Measurements from ENCODE around the gene MAN2A1. TPM values are rescaled to one million over a fixed set of nuclear protein-coding genes. Genes with fewer than 3 reads are reported as not detected.
A peak's percentile ranks its signal among the peaks of the same experiment; 100 is the strongest.

Gene MAN2A1
- total RNA-seq, 1 experiment from 2014 or later = 21.8 TPM

DNA sequence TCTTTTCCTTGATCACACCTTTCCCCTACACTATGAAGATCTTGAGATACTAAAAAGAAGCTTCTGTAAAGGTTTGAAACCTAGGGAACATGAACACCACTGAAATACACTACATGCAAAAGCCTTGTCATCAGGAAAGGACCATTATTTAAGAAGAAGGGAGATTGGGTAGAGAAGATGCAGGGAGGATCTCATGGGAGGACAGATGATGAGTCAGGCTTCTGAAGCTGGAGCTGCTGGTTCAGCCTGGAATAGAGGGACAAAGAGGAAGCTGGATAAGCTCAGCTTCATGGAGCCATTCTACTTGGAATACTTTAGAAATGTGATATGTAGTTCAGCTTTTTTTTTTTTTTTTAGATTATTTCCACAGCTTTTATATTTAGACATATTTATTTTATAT lies 169.8 kb downstream of the MAN2A1 start:
- TF ChIP-seq EZH2phosphoT487 (IDR thresholded peaks at IDR 0.05; ENCODE audit: borderline replicate concordance, low read length) (no peak), EZH2 (IDR thresholded peaks at IDR 0.05; ENCODE audit: low read length, unreplicated experiment) (no peak)
- TF ChIP-seq, protein P1, sequence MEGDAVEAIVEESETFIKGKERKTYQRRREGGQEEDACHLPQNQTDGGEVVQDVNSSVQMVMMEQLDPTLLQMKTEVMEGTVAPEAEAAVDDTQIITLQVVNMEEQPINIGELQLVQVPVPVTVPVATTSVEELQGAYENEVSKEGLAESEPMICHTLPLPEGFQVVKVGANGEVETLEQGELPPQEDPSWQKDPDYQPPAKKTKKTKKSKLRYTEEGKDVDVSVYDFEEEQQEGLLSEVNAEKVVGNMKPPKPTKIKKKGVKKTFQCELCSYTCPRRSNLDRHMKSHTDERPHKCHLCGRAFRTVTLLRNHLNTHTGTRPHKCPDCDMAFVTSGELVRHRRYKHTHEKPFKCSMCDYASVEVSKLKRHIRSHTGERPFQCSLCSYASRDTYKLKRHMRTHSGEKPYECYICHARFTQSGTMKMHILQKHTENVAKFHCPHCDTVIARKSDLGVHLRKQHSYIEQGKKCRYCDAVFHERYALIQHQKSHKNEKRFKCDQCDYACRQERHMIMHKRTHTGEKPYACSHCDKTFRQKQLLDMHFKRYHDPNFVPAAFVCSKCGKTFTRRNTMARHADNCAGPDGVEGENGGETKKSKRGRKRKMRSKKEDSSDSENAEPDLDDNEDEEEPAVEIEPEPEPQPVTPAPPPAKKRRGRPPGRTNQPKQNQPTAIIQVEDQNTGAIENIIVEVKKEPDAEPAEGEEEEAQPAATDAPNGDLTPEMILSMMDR (conservative IDR thresholded peaks at IDR 0.05; ENCODE audit: low read depth, low read length) = no peak
- peaks cover 32% of the 10 kb centered on the region for H3K4me1 ChIP-seq (ENCODE audit: insufficient read depth, low read length)
- no peaks in the 10 kb centered on the region for H3K36me3 ChIP-seq (ENCODE audit: low read depth, low read length)
- no peak overlapping the region for H3K9ac ChIP-seq (ENCODE audit: low read length)
- no peak for DNase-seq
- H3K4me3 ChIP-seq (ENCODE audit: low read length) = no peak overlapping the region
- CTCF ChIA-PET = no interaction called here
- H3K9me2 ChIP-seq (replicated peaks; ENCODE audit: low read length) = no peaks in the 10 kb centered on the region
- no peaks in the 10 kb centered on the region for H3K9me3 ChIP-seq (ENCODE audit: low read length)
- no peak for ATAC-seq
- H2AFZ ChIP-seq (ENCODE audit: low read length) = no peak overlapping the region
- no peaks in the 10 kb centered on the region for H3K27me3 ChIP-seq (ENCODE audit: low read length)
- H3K27ac ChIP-seq (ENCODE audit: low read length) = no peak overlapping the region
- POLR2A ChIA-PET (ENCODE audit: unreplicated experiment) = interaction anchor here (0.6 to 0.7 kb wide), 2 partner anchors 170 to 1428 kb away, joined by 3 to 4 read pairs; partner anchors contain the start of gene MAN2A1
- intact Hi-C loops (cut with micrococcal nuclease) = no loop called here
- no TSS peak for BruUV-seq (replicated peaks)
- no peaks in the 10 kb centered on the region for H3K79me2 ChIP-seq (ENCODE audit: low read length)
- no peaks in the 10 kb centered on the region for H4K20me1 ChIP-seq (ENCODE audit: low read length)
- no peak overlapping the region for H3K4me2 ChIP-seq (ENCODE audit: low read length)
- H3F3A ChIP-seq (ENCODE audit: low read length, unreplicated experiment) = peaks cover under 1% of the 10 kb centered on the region

DNA sequence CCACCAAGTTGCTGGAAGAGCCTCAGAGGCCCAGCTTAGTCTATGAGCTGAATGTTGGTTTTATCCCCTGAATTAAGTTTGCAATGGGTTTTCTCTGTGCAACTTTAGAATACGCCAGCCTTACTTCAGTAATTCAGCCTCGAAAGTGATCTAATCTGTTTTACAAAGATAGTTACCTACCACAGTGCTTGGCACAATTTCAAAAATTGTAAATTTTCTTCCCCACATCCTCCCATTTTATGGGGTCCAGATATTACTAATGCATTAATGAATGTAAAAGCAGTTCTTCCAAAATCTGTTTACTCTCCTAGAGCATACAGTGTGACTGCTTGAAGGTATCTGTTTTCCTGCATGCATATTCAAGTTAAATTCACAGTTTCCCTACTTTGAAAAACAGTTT lies 172.6 kb downstream of the MAN2A1 start:
- Histone ChIP-seq H4K20me1 (ENCODE audit: low read length) (no peaks in the 10 kb centered on the region), H3K9me3 (ENCODE audit: low read length) (no peaks in the 10 kb centered on the region), H3F3A (ENCODE audit: low read length, unreplicated experiment) (peaks cover 12% of the 10 kb centered on the region), H3K4me1 (ENCODE audit: insufficient read depth, low read length) (peaks cover 57% of the 10 kb centered on the region), H3K4me3 (ENCODE audit: low read length) (no peak overlapping the region), H3K36me3 (ENCODE audit: low read depth, low read length) (0 out of 2 replicates have a peak, but pooled peaks cover 3% of the 10 kb centered on the region), H3K27me3 (ENCODE audit: low read length) (no peaks in the 10 kb centered on the region), H2AFZ (ENCODE audit: low read length) (no peak overlapping the region), H3K9ac (ENCODE audit: low read length) (no peak overlapping the region), H3K79me2 (ENCODE audit: low read length) (no peaks in the 10 kb centered on the region), H3K4me2 (ENCODE audit: low read length) (peak overlapping the region; percentile 62), H3K27ac (ENCODE audit: low read length) (peak overlapping the region; percentile 41), H3K9me2 (replicated peaks; ENCODE audit: low read length) (no peaks in the 10 kb centered on the region)
- ATAC-seq (no peak), DNase-seq (peak; percentile 93)
- ChIA-PET POLR2A (ENCODE audit: unreplicated experiment) (interaction anchor here (0.6 to 0.7 kb wide), 2 partner anchors 374 to 452 kb away, joined by 3 read pairs; partner anchors contain the start of gene PJA2), CTCF (no interaction called here)
- TF ChIP-seq EZH2 (IDR thresholded peaks at IDR 0.05; ENCODE audit: low read length, unreplicated experiment) (no peak), EZH2phosphoT487 (IDR thresholded peaks at IDR 0.05; ENCODE audit: borderline replicate concordance, low read length) (no peak)
- TF ChIP-seq, protein P1 (conservative IDR thresholded peaks at IDR 0.05; ENCODE audit: low read depth, low read length) = no peak
- no TSS peak for BruUV-seq (replicated peaks)
- intact Hi-C loops (cut with micrococcal nuclease) = no loop called here

DNA sequence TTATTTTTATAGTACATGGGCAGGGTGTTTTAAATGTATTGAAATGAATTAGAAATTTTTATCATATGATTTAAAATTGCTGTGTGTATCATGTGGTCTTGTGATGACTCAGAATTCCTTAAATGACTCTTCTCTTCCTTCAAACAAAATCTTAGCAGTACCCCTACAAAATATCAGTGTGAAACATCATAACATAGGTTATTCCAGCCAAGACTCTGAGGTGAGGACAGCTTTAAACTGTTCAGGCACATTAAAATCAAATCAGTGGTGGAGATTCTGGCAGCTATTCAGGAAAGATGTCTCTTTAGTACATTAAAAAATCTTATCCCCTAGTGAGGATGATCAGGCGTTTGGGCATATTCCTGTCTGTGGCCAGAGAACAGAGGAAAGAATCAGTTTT lies 174.0 kb downstream of the MAN2A1 start:
- Histone ChIP-seq H3K4me2 (ENCODE audit: low read length) (peak overlapping the region; percentile 62), H3K9ac (ENCODE audit: low read length) (no peak overlapping the region), H3K79me2 (ENCODE audit: low read length) (no peaks in the 10 kb centered on the region), H3K4me3 (ENCODE audit: low read length) (no peak overlapping the region), H3K9me2 (replicated peaks; ENCODE audit: low read length) (no peaks in the 10 kb centered on the region), H3F3A (ENCODE audit: low read length, unreplicated experiment) (peaks cover 16% of the 10 kb centered on the region), H3K27ac (ENCODE audit: low read length) (peak overlapping the region; percentile 96), H3K4me1 (ENCODE audit: insufficient read depth, low read length) (peaks cover 68% of the 10 kb centered on the region), H3K36me3 (ENCODE audit: low read depth, low read length) (0 out of 2 replicates have a peak, but pooled peaks cover 3% of the 10 kb centered on the region), H3K27me3 (ENCODE audit: low read length) (no peaks in the 10 kb centered on the region), H3K9me3 (ENCODE audit: low read length) (no peaks in the 10 kb centered on the region), H2AFZ (ENCODE audit: low read length) (no peak overlapping the region), H4K20me1 (ENCODE audit: low read length) (no peaks in the 10 kb centered on the region)
- CTCF ChIA-PET = no interaction called here
- DNase-seq (peak; percentile 27), ATAC-seq (no peak)
- TF ChIP-seq, protein P1 (conservative IDR thresholded peaks at IDR 0.05; ENCODE audit: low read depth, low read length) = no peak
- no peak for TF ChIP-seq EZH2 (IDR thresholded peaks at IDR 0.05; ENCODE audit: low read length, unreplicated experiment)
- no peak for TF ChIP-seq EZH2phosphoT487 (IDR thresholded peaks at IDR 0.05; ENCODE audit: borderline replicate concordance, low read length)
- BruUV-seq (replicated peaks) = no TSS peak
- POLR2A ChIA-PET (ENCODE audit: unreplicated experiment) = no interaction called here
- intact Hi-C loops (cut with micrococcal nuclease) = no loop called here
